H9 (cell line): ENCODE measurements around the gene ITGB3. TPM values are rescaled to one million over a fixed set of nuclear protein-coding genes. Genes with fewer than 3 reads are reported as not detected.

Experiments
- DNase-seq: peaks from one replicate; pipeline ENCODE4 v3.0.0-alpha.2; 2017
- H2AFZ ChIP-seq: one replicate; pipeline ENCODE4 v1.6.1; 2013; ENCODE audit warnings: mild to moderate bottlenecking, low read length, control low read depth, moderate library complexity
- H2AK5ac ChIP-seq: 2 replicates; pipeline ENCODE4 v1.6.1; 2013; ENCODE audit warnings: low read length, control low read depth, mixed read lengths; ENCODE audit not compliant: insufficient read length
- H2BK120ac ChIP-seq: one replicate; pipeline ENCODE4 v1.6.1; 2013; ENCODE audit warnings: low read depth, mild to moderate bottlenecking, low read length, control low read depth, inconsistent platforms; ENCODE audit not compliant: poor library complexity, severe bottlenecking
- H2BK12ac ChIP-seq: 2 replicates; pipeline ENCODE4 v1.6.1; 2013; ENCODE audit warnings: low read length, control low read depth, mixed read lengths, low read depth; ENCODE audit not compliant: insufficient read length
- H2BK15ac ChIP-seq: 2 replicates; pipeline ENCODE4 v1.6.1; 2013; ENCODE audit warnings: low read depth, low read length, control low read depth
- H2BK20ac ChIP-seq: one replicate; pipeline ENCODE4 v1.6.1; 2013; ENCODE audit warnings: low read depth, mild to moderate bottlenecking, low read length, control low read depth, inconsistent platforms; ENCODE audit not compliant: poor library complexity, severe bottlenecking
- H2BK5ac ChIP-seq: 2 replicates; pipeline ENCODE4 v1.6.1; 2013; ENCODE audit warnings: low read length, control low read depth, mixed read lengths; ENCODE audit not compliant: insufficient read length
- H3K14ac ChIP-seq: 2 replicates; pipeline ENCODE4 v1.6.1; 2013; ENCODE audit warnings: low read length, control low read depth; ENCODE audit not compliant: insufficient read depth
- H3K18ac ChIP-seq: 2 replicates; pipeline ENCODE4 v1.6.1; 2013; ENCODE audit warnings: low read depth, mild to moderate bottlenecking, mixed read lengths, low read length, control low read depth; ENCODE audit not compliant: insufficient read length
- H3K23ac ChIP-seq: 2 replicates; pipeline ENCODE4 v1.6.1; 2013; ENCODE audit warnings: low read length, control low read depth, mixed read lengths, low read depth; ENCODE audit not compliant: insufficient read length
- H3K23me2 ChIP-seq: 2 replicates; pipeline ENCODE4 v1.6.1; 2013; ENCODE audit warnings: low read depth, mild to moderate bottlenecking, mixed read lengths, low read length, control low read depth; ENCODE audit not compliant: insufficient read length, poor library complexity, severe bottlenecking
- H3K27ac ChIP-seq: 2 replicates; pipeline ENCODE4 v1.5.1; 2013; ENCODE audit warnings: low read length, control low read depth, mixed read lengths, low read depth; ENCODE audit not compliant: insufficient read length
- H3K27me3 ChIP-seq: 2 replicates; pipeline ENCODE4 v1.6.1; 2013; ENCODE audit warnings: low read length, control low read depth, inconsistent platforms; ENCODE audit not compliant: insufficient read depth
- H3K4ac ChIP-seq: 2 replicates; pipeline ENCODE4 v1.6.1; 2013; ENCODE audit warnings: low read depth, mild to moderate bottlenecking, control low read depth, inconsistent platforms, low read length, moderate library complexity
- H3K4me1 ChIP-seq: 2 replicates; pipeline ENCODE4 v1.6.1; 2013; ENCODE audit warnings: low read length, control low read depth, inconsistent platforms; ENCODE audit not compliant: insufficient read depth
- H3K4me2 ChIP-seq: 2 replicates; pipeline ENCODE4 v1.6.1; 2013; ENCODE audit warnings: low read length, control low read depth, mixed read lengths; ENCODE audit not compliant: insufficient read length, insufficient read depth
- H3K56ac ChIP-seq: 2 replicates; pipeline ENCODE4 v1.6.1; 2013; ENCODE audit warnings: low read depth, mild to moderate bottlenecking, mixed read lengths, low read length, control low read depth; ENCODE audit not compliant: insufficient read length
- H3K79me1 ChIP-seq: 2 replicates; pipeline ENCODE4 v1.6.1; 2013; ENCODE audit warnings: low read depth, mild to moderate bottlenecking, moderate library complexity, low read length, control low read depth, inconsistent platforms; ENCODE audit not compliant: insufficient read depth, poor library complexity, severe bottlenecking
- H3K79me2 ChIP-seq: 2 replicates; pipeline ENCODE4 v1.6.1; 2013; ENCODE audit warnings: low read length, control low read depth, inconsistent platforms; ENCODE audit not compliant: insufficient read depth
- H3K9ac ChIP-seq: 2 replicates; pipeline ENCODE4 v1.6.1; 2013; ENCODE audit warnings: low read length, control low read depth, mixed read lengths; ENCODE audit not compliant: insufficient read length; ENCODE audit errors: extremely low read depth
- H3K9me3 ChIP-seq: one replicate; pipeline ENCODE4 v1.6.1; 2013; ENCODE audit warnings: low read depth, low read length, inconsistent platforms; ENCODE audit not compliant: control insufficient read depth
- H3T11ph ChIP-seq: one replicate; pipeline ENCODE4 v1.6.1; 2013; ENCODE audit warnings: mild to moderate bottlenecking, low read length, control low read depth, inconsistent platforms
- H4K20me1 ChIP-seq: one replicate; pipeline ENCODE4 v1.6.1; 2013; ENCODE audit not compliant: control insufficient read depth, insufficient read length, insufficient read depth
- H4K5ac ChIP-seq: 2 replicates; pipeline ENCODE4 v1.6.1; 2013; ENCODE audit warnings: low read depth, mild to moderate bottlenecking, mixed read lengths, low read length, control low read depth; ENCODE audit not compliant: insufficient read length
- H4K8ac ChIP-seq: replicated peaks from 2 replicates; pipeline ENCODE4 v1.6.1; 2013; ENCODE audit warnings: low read length, control low read depth, mixed read lengths, low read depth; ENCODE audit not compliant: insufficient read length
- H4K91ac ChIP-seq: 2 replicates; pipeline ENCODE4 v1.6.1; 2013; ENCODE audit warnings: low read depth, mild to moderate bottlenecking, moderate library complexity, mixed read lengths, low read length, control low read depth; ENCODE audit not compliant: insufficient read length
- H3K27ac Mint-ChIP-seq, 3 experiments: 2 replicates in 2 of 3; 3 replicates in 1 of 3; pipeline ENCODE4 v1.8.0; 2020 to 2021; ENCODE audit warnings: mixed read lengths in 3 of 3, mild to moderate bottlenecking in 1 of 3, moderate library complexity in 1 of 3
- H3K27me3 Mint-ChIP-seq: 2 replicates; pipeline ENCODE4 v1.8.0; 2021; ENCODE audit warnings: low read depth, mild to moderate bottlenecking, moderate library complexity, mixed read lengths
- H3K36me3 Mint-ChIP-seq, 3 experiments: 2 replicates in 2 of 3; 3 replicates in 1 of 3; pipeline ENCODE4 v1.8.0; 2020 to 2021; ENCODE audit warnings: low read depth in 3 of 3, mixed read lengths in 3 of 3; ENCODE audit not compliant: insufficient read depth in 1 of 3
- H3K4me1 Mint-ChIP-seq, 2 experiments: 2 replicates each; pipeline ENCODE4 v1.8.0; 2020; ENCODE audit warnings: mixed read lengths in 2 of 2
- H3K4me3 Mint-ChIP-seq, 2 experiments: 2 replicates in 1 of 2; 3 replicates in 1 of 2; pipeline ENCODE4 v1.8.0; 2020 to 2021; ENCODE audit warnings: mild to moderate bottlenecking in 2 of 2, mixed read lengths in 2 of 2, moderate library complexity in 1 of 2
- H3K9me3 Mint-ChIP-seq, 2 experiments: 2 replicates in 1 of 2; 3 replicates in 1 of 2; pipeline ENCODE4 v1.8.0; 2020; ENCODE audit warnings: mild to moderate bottlenecking in 2 of 2, mixed read lengths in 2 of 2, moderate library complexity in 1 of 2
- CTCF ChIP-seq: fragments of 200-600 bp; sonication (generic); conservative IDR thresholded peaks from 3 replicates; pipeline ENCODE4 v1.8.0; 2021; ENCODE audit warnings: antibody characterized with exemption, mild to moderate bottlenecking
- WGBS: extraction: QIAGEN DNeasy Blood & Tissue Kit; methylation state at CpG from one replicate; pipeline ENCODE4 v1.1.7; 2013; ENCODE audit warnings: missing lambda C conversion rate, low lambda C conversion rate, mixed read lengths; ENCODE audit not compliant: insufficient read length; ENCODE audit errors: extremely low coverage; 5-methylcytosine and 5-hydroxymethylcytosine counted together
- total RNA-seq: library from RNA; stranded (reverse); gene quantifications from 2 replicates; pipeline ENCODE4 v1.2.1, GENCODE V29; 2021

The ITGB3 gene
- total RNA-seq, 1 experiment from 2014 or later, result not detected

GRCh38 chr17:47240806-47241205, 12.8 kb upstream of the ITGB3 start:
- Histone ChIP-seq H3K9ac (no peak overlapping the region), H3K79me1 (no peaks in the 10 kb centered on the region), H3K79me2 (no peaks in the 10 kb centered on the region), H3K4me2 (no peak overlapping the region), H2BK20ac (no peak overlapping the region), H2BK15ac (no peak overlapping the region), H3K23me2 (no peaks in the 10 kb centered on the region), H4K20me1 (no peaks in the 10 kb centered on the region), H3K14ac (no peak overlapping the region), H2BK120ac (no peak overlapping the region), H2AK5ac (no peak overlapping the region), H3K4me1 (no peaks in the 10 kb centered on the region), H3K27ac (no peak overlapping the region), H4K5ac (no peak overlapping the region), H3K23ac (no peak overlapping the region), H3T11ph (no peak overlapping the region), H3K27me3 (no peaks in the 10 kb centered on the region), H2BK5ac (no peak overlapping the region), H3K9me3 (no peaks in the 10 kb centered on the region), H4K8ac (no peak overlapping the region), H2BK12ac (no peak overlapping the region), H3K56ac (no peak overlapping the region), H3K18ac (no peak overlapping the region), H3K4ac (no peak overlapping the region), H4K91ac (no peak overlapping the region), H2AFZ (no peak overlapping the region)
- Mint-ChIP-seq H3K27me3 (peaks cover 2% of the 10 kb centered on the region; the same call in 1 of the 2 replicates), H3K4me1 (no peaks in the 10 kb centered on the region), H3K4me3 (no peak overlapping the region), H3K9me3 (no peaks in the 10 kb centered on the region), H3K36me3 (no peaks in the 10 kb centered on the region), H3K27ac (no peak overlapping the region)
- WGBS, result no CpG with 5 or more reads among the region's 3 CpGs
- no peak for TF ChIP-seq CTCF
- no peak for DNase-seq
